HG03060 (cell line): ENCODE results near the gene GMEB2.
"Not testable (repeated sequence)": the region's sequence is repeated elsewhere in the genome, so short reads cannot be mapped to it uniquely, and the experiment has no call there.

Experiments
- ATAC-seq: cut with Tn5 transposase; IDR thresholded peaks from one replicate; pipeline ENCODE4 v1.9.1; 2021; ENCODE audit warnings: low read depth, moderate number of reproducible peaks; ENCODE audit not compliant: unreplicated experiment

The GMEB2 gene, protein sequence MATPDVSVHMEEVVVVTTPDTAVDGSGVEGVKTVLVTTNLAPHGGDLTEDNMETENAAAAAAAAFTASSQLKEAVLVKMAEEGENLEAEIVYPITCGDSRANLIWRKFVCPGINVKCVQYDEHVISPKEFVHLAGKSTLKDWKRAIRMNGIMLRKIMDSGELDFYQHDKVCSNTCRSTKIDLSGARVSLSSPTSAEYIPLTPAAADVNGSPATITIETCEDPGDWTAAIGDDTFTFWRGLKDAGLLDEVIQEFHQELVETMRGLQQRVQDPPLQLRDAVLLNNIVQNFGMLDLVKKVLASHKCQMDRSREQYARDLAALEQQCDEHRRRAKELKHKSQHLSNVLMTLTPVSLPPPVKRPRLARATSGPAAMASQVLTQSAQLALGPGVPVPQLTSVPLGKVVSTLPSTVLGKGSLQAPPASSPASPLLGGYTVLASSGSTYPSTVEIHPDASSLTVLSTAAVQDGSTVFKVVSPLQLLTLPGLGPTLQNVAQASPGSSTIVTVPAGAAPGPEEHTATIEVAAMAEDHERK

DNA sequence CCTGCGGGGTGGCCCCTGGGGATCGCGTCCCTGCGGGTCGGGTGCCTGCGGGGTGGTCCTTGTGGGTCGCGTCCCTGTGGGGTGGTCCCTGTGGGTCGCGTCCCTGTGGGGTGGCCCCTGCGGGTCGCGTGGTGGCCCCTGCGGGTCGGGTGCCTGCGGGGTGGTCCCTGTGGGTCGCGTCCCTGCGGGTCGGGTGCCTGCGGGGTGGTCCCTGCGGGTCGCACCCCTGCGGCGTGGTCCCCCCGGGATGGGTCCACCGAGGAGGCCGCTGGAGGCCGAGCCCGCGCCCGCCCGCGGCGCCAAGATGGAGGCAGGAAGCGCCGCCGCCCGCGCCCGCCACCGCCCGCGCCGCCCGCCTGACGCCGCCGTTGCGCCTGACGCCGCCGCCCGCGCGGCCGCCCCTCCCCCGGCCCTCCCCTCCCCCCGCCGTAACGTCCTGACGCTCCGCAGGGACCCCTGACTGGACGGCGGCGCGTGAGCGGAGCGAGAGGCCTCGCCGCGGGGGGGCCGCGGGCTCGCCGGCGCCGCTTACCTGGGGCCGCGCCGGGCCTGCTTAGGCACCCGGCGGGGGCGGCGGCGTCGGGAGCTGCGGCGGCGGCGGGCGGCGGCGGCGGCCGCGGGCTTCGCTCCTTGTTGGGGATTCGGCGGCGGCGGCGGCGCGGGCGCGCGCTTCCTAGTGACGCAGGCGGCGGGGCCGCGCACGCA, at the start of gene GMEB2:
GMEB2 (minus strand) TSS at position 678 of the 705 bp plus-strand sequence. CDS start 7,704 bp downstream, outside the sequence.
- no peak for ATAC-seq

DNA sequence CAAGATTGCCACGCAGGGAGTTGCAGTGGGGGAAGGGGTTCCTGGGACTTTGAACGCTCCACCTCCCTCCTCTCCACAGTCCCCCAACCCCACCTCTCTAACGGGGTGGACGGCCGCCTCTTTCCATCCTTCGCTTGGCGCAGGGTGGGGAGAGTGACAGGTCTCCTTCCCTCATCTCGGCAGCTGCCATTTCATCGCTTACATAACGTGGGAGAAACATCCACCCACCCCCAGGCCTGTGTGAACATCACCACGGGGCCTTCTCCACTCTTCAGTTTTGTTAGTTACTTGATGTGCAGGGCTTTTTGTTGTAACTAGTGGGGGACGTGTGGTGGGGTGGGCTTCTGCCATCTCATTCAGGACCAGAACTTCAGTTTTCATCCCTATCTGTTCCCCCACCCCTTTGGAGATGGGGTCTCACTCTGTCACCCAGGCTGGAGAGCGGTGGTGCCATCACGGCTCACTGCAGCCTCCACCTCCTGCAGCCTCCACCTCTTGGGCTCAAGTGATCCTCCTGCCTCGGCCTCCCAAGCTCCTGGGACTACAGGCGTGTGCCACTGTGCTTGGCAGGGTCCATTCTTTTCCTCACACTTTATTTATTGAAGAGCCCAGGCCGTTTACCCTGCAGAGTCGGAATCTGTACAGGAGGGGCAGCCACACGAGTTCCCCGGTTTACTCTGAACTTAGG, 48.9 kb upstream of the GMEB2 start:
- no peak for ATAC-seq

DNA sequence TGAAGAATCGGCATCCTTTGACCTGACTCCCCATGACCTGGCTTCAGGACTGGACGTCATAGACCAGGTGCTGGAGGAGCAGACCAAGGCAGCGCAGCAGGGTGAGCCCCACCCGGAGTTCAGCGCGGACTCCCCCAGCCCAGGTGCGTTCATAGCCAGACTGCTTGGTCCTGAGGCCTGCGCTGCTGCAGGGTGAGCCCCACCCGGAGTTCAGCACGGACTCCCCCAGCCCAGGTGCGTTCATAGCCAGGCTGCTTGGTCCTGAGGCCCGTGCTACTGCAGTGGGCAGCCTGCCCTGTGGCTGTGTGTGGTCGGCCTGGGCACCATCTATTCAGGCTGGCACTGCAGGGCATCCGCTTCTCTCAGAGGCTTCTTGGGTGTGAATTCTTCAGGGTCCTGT, 47.0 kb upstream of the GMEB2 start:
- no peak for ATAC-seq

DNA sequence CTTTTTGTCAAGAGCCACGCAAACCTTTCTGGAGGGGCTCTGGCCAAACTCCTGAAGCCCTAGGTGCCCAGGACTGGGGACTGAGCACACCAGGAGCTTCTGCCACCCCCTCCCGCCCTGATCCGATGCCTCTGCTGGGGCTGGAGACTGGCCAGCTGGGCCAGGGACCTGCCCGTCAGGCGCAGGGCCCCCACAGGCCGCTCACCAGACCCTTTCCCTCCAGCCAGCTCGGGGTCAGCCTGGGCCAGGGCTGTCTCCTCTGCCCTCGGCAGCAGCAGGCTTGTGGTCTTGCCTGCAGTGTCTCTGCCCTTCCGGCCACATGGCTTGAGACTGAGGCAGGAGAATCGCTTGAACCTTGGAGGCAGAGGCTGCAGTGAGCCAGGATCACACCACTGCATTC, 45.8 kb upstream of the GMEB2 start:
- no peak for ATAC-seq

DNA sequence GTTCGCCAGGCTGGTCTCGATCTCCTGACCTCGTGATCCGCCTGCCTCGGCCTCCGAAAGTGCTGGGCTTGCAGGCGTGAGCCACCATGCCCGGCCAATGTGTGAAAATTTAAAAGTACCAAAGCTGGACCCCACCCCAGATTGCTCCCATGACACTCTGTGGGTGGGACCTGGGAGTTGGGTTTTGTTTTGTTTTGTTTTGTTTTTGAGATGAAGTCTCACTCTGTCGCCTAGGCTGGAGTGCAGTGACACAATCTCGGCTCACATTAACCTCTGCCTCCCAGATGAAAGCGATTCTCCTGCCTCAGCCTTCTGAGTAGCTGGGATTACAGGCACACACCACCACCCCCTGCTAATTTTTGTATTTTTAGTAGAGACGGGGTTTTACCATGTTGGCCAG, 44.8 kb upstream of the GMEB2 start:
- not testable (repeated sequence) for ATAC-seq

DNA sequence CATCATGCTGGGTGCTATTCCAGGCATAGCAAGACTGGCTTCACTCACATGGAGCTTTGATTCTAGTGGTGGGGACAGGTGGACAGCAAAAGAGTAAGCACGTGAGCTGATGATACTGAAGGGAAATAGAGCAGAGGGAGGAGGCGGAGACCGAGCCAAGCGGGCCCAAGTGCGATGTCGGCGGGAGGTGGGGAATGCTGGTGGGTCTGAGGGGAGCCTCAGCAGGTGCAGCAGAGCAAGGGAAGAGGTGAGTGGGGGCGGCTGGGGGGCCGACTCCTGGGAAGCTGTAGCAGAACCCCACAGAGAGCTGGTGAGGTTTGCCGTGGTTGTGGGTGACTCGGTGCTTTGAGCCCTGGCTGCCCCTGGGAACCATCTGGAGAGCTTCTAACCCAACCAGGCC, 41.5 kb upstream of the GMEB2 start:
- ATAC-seq = no peak

DNA sequence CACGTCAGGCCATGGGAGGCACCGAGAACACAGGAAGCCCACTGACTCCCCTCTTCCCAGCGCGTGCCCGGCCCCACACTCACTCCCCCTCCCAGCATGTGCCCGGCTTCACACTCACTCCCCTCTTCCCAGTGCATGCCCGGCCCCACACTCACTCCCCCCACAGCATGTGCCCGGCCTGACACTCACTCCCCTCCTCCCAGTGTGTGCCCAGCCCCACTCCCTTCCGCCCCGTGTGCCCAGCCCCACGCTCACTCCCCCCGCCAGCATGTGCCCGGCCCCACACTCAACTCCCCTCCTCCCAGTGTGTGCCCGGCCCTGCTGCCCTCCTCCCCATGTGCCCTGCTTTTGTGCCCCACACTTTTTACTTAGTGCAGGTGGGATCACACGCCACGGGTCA, 41.0 kb upstream of the GMEB2 start:
- no peak for ATAC-seq

DNA sequence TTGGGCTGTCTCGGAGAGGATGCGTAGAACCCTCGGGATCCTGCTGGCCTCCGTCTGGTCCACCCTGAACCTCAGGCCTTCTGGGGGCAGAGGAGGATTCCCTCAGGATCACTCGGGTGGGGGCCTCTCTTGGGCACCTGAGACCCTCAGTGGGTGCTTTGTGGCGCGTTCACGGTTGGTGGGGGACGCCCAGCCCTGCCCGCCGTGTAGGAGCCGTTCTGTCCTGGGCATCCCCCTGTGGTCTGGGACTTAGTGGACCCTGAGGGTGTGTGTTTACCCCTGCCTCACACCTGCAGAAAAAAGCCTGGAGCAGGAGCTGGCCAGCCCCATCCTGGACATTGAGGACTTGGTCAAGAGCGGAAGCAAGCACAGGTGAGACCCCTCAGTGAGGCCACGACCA, 38.8 kb upstream of the GMEB2 start:
- ATAC-seq = no peak

DNA sequence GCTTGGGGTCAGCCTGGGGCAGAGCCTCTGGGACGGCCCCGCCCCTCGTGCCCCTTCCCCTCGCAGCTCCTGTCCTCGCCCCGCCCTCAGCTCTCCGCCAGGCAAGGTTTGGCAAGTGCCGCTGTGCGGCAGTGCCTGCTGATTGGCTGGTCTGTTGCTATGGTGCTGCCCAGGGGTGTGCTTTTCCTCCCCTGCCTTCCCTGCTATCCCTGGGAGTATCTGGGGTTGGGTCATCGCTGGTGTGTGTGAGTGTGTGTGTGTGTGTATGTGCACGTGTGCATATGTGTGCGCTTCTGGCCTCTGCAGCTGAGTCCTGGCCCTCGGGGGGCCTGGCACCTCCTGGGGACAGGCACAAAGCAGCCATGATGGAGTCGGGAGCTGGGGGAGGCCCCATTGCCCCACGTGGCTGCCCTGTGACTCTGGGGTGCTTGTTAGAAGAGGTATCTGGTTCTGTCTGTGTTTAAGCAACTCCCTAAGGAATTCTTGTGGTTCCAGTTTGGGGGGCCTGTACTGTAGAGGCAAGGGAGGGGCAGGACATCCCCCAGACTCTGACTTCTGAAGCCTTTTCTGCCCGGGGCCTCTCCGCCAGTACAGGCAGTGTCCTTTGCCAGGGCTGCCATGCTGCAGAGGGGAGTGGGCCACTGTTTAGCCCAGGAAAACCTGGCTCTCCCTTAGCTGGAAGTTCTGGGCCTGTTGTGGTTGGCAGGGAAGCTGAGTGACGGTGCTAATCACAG, 38.1 kb upstream of the GMEB2 start:
- no peak for ATAC-seq

DNA sequence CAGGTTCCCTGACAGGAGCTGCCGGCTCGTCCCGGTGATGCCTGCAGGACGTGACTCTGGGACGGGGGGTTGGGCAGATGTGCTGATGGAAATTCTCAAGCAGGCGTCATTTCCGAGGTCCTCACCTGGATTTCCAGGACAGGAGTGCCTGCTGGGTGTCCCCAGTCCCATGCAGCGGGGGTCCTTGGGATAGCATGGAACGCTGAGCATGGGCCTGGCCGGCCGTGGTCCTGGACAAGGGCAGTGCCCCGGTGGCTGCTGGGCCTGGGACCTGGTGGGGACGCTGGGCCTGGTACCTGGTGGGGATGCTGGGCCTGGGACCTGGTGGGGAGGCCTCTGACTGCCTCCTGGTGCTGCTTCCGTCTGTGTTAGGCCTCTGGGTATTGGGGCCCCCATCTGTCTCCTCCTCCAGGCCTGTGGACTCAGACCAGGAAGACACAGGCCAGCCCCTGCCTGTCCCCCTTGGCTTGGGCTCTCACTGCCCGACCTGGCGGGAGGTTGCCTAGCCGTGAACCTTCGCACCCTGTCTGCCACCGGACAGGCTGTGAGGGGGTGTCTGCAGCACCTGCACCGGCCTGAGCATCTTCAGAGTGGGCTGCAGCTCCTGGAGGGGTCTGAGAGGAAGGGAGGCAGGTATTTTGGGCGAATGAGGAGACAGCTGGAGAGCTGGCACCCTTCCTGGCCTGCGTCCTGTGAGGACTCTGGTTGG, 37.4 kb upstream of the GMEB2 start:
- ATAC-seq = no peak

DNA sequence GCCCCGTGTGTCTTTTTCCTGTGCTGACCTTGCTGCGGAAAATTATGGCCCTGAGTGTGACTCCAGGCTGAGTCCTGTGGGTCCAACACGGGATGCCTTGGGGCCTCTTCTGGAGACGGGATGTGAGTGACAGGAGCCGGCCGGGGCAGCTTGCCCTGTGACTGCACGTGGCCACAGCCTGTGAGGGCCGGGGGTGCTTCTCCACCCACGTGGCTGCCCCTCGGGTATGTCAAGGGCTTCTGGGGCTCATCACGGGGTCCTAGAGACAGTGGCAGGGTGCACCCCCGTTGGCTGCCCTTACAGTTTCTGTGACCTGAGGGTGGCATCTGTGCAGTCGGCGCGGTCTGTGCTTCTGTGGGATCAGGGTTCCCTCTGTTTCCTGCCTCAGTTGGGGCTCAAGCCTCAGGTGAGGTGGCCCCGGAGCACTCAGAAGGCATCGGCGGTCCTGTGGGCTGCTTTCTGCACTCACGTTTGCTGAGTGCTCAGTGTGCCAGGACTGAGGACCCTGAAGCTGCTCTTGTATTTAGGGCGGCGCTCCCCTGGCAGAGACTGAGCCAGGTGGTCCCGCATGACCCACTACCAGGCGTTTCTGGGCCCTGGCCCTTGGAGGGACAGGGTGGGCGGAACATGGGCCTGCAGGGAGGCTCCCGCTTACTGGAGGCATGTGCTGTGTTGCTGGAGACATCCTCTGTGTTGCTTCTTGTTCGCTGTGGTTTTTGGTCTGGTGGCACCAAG, 36.6 kb upstream of the GMEB2 start:
- no peak for ATAC-seq

DNA sequence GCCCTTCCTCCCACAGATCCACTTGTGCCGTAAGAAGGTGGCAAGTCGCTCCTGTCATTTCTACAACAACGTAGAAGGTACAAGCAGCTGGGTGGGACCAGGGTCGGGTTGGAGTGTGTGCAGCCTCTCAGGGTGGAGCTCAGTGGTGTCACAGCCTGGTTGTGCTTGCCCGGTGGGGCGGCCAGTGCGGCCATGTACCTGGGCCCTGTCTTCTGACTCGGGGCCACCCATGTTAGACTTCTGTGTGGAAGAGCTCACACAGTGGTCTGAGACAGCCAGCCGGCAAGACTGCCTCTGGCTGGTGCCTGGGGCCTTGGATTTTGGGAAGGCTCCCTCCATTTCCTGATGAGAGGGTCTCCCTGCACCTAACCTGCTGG, 35.9 kb upstream of the GMEB2 start:
- no peak for ATAC-seq

DNA sequence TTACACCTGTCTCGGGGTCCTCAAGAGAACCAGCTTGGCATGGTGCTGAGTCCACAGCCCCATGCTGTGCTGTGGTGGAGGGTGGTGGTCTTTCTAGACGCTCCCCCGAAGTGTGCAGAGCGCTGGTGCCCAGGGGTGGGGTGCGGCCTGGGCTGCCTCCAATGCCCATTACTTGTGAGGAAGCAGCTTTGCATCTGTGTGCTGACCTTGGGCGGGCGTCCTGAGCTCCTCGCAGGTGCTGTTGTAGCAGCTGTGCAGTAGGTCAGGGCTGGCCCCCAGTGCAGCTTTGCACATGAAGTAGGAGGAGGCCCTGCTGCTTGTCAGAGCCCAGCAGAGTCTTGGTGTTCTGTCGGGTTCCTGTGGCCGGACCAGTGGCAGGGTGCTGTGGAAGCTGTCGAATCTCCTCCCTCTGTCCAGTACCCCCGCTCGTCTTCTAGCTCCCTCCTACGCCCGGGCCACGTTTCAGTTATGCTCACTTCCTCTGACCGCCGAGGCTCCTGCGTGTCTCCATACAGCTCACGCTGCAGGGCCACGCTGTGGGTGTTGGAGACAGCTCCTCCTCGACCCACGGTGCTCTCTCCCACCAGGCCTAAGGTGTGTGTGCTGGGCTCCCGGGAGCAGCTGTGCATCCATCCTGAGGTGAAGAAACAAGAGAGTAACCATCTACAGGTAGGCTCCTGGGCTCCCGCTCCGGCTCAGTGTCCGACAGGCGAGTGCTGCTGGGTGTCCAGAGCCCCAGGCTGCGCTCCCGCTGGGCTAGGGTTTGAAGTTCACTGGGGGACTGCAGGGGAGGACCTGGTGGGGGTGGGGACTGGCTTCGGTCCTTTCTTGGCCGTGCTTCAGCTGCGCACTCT, 35.3 kb upstream of the GMEB2 start:
- no peak for ATAC-seq

DNA sequence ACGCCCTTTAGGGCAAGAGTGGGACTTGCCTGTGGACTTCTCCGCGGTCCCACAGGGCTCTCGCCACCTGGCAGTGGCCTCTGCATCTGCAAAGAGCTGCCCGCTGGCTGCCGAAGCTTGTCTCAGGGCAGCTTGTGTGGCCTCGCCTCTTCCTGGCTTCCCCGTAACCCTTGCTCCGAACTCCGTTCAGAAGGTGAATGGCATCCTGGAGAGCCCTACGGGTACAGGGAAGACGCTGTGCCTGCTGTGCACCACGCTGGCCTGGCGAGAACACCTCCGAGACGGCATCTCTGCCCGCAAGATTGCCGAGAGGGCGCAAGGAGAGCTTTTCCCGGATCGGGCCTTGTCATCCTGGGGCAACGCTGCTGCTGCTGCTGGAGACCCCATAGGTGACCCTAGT, 34.2 kb upstream of the GMEB2 start:
- no peak for ATAC-seq

DNA sequence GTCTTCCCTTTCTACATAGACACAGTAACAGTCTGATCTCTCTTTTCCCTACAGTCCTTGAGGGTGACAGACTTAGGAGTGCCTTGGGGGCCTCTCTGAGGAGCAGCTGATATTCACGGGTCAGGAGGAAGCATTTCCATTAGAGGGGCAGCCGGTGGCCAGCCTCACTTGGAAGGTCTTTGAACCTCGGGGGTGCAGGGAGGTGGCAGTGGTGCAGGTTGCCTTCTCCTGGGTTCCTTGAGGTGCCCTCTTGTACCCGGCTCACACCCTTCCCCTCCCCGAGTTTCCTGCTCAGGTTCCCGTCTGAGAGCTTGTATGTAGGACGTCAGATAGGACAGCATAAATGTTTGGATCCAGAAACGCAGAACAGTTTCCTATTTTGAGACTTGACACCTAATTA, 33.7 kb upstream of the GMEB2 start:
- no peak for ATAC-seq

DNA sequence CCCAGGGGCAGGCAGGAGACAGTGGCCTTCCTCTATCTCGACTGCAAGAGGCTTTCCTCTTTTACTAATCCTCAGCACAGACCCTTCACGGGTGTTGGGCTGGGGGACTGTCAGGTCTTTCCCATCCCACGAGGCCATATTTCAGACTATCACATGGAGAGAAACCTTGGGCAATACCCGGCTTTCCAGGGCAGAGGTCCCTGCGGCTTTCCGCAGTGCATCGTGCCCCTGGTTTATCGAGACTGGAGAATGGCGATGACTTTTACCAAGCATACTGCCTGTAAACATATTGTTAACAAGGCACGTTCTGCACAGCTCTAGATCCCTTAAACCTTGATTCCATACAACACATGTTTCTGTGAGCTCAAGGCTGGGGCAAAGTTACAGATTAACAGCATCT, 33.3 kb upstream of the GMEB2 start:
- not testable (repeated sequence) for ATAC-seq

DNA sequence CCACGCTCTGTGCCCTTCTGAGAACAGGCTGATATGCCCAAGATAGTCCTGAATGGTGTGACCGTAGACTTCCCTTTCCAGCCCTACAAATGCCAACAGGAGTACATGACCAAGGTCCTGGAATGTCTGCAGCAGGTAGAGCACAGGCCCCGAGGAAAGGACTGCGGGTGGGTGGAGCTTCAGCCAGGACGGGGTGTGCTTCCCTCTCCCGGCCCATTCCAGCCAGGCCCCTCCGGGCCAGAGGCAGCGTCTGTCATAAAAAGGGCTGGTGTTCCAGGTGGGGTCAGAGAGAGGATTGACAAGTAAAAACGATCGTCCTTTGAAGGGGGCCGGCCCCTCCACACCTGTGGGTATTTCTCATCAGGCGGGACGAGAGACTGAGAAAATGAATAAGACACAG, 32.5 kb upstream of the GMEB2 start:
- no peak for ATAC-seq

DNA sequence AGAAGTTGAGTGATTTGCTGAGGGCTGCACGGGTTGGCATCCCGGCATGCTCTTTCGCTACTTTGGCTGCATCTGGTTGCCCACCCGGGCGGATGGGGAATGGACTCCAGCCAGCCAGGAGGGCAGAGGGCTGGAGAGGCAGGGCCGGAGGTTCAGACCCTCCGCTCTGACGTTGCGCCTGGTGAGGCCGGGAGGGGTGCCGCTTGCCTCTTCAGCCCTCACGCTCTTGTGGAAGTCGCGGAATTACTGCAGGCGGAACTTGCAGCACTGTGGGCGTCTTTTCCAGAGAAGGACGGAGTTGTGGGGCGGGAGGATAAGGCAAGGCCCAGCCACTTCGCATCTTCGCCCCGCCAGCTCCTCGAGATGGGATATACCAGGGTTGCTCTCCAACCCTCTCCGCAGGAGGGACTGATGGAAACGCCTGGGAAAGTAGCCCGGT, 31.9 kb upstream of the GMEB2 start:
- no peak for ATAC-seq
